K562 (cell line): ENCODE data around the gene ZG16B. TPM values are rescaled to one million over a fixed set of nuclear protein-coding genes. Genes with fewer than 3 reads are reported as not detected.

Experiments
- ATAC-seq: fragments of 200-7000 bp; cut with Tn5 transposase; 3 replicates; pipeline ENCODE4 v1.9.1; 2020; ENCODE audit warnings: moderate library complexity
- BruUV-seq: library from RNA; stranded (reverse); fragments of 400-500 nt; replicated peaks from 2 replicates; lab custom pipeline; 2021; lab: Mats Ljungman, UMichigan
- CTCF ChIA-PET: fragments of 300-600 bp; formaldehyde crosslinking; extraction: SDS; loops from one replicate; lab custom pipeline; 2021; ENCODE audit warnings: low intra/inter-chr PET ratio; lab: Yijun Ruan, JAX
- POLR2A ChIA-PET: fragments of 300-600, 350-650 bp; sonication (Branson Sonifier 250); formaldehyde crosslinking; extraction: SDS; loops from one replicate; lab custom pipeline; 2021; ENCODE audit warnings: antibody characterized with exemption, inconsistent platforms; lab: Yijun Ruan, JAX
- DNase-seq, 4 experiments: peaks; one replicate each; pipeline versions ENCODE4 v3.0.0 to v3.0.0-alpha.2; 2011 to 2018; ENCODE audit warnings: low spot score in 3 of 4, mixed read lengths in 3 of 4; ENCODE audit errors: extremely low read depth in 1 of 4
- FAIRE-seq: peaks from 2 replicates; lab custom pipeline; 2011; peaks lifted over from hg19 to GRCh38; lab: Jason Lieb, UNC
- H2AFZ ChIP-seq: 2 replicates; pipeline ENCODE4 v1.6.0; 2011; ENCODE audit warnings: low read depth, low read length, control low read depth, inconsistent platforms
- H3K27ac ChIP-seq: fragments of 200-600 bp; 3 replicates; pipeline ENCODE4 v1.8.0; 2011; ENCODE audit warnings: low read depth, mild to moderate bottlenecking, control low read depth, inconsistent platforms, low read length, moderate library complexity, mixed read lengths; ENCODE audit errors: extremely low read depth
- H3K27me3 ChIP-seq, 2 experiments: fragments of 300-600 bp in 1 of 2; 2 replicates in 1 of 2; 3 replicates in 1 of 2; pipeline versions ENCODE4 v1.6.0 to v1.8.0; 2011; ENCODE audit warnings: inconsistent platforms in 2 of 2, low read length in 2 of 2, mild to moderate bottlenecking in 1 of 2, mixed read lengths in 1 of 2, moderate library complexity in 1 of 2; ENCODE audit not compliant: control insufficient read depth in 2 of 2, insufficient read depth in 2 of 2
- H3K36me3 ChIP-seq: fragments of 300-600 bp; 3 replicates; pipeline ENCODE4 v1.8.0; 2011; ENCODE audit warnings: mild to moderate bottlenecking, low read length, inconsistent platforms; ENCODE audit not compliant: control insufficient read depth, insufficient read depth
- H3K4me1 ChIP-seq, 2 experiments: fragments of 200-600 bp in 1 of 2; replicated peaks in 1 of 2; 2 replicates in 1 of 2; 3 replicates in 1 of 2; pipeline versions ENCODE4 v1.5.1 to v1.8.0; 2011; ENCODE audit warnings: inconsistent platforms in 2 of 2, low read length in 2 of 2, mild to moderate bottlenecking in 1 of 2, mixed read lengths in 1 of 2, moderate library complexity in 1 of 2; ENCODE audit not compliant: control insufficient read depth in 2 of 2, insufficient read depth in 2 of 2
- H3K4me2 ChIP-seq: 2 replicates; pipeline ENCODE4 v1.6.1; 2011; ENCODE audit warnings: low read length, control low read depth, inconsistent platforms, mixed read lengths; ENCODE audit not compliant: insufficient read depth
- H3K4me3 ChIP-seq: fragments of 200-600 bp; sonication (generic), shearing (Covaris generic); 2 replicates; pipeline ENCODE4 v1.5.1; 2016; ENCODE audit warnings: control low read depth, inconsistent platforms
- H3K79me2 ChIP-seq: fragments of 200-600 bp; 3 replicates; pipeline ENCODE4 v1.8.0; 2011; ENCODE audit warnings: low read length, inconsistent platforms; ENCODE audit not compliant: control insufficient read depth, insufficient read depth
- H3K9ac ChIP-seq, 2 experiments: 2 replicates each; pipeline versions ENCODE4 v1.6.0 to v1.6.1; 2011; ENCODE audit warnings: low read depth in 2 of 2, low read length in 2 of 2, control low read depth in 1 of 2, inconsistent platforms in 1 of 2, mild to moderate bottlenecking in 1 of 2, mixed read lengths in 1 of 2; ENCODE audit not compliant: insufficient read depth in 1 of 2
- H3K9me1 ChIP-seq: one replicate; pipeline ENCODE4 v1.6.0; 2011; ENCODE audit warnings: inconsistent platforms, mild to moderate bottlenecking, low read length, moderate library complexity; ENCODE audit not compliant: control insufficient read depth, insufficient read depth
- H3K9me3 ChIP-seq: replicated peaks from 2 replicates; pipeline ENCODE4 v1.5.1; 2011; ENCODE audit warnings: low read depth, low read length, inconsistent platforms; ENCODE audit not compliant: control insufficient read depth, insufficient read depth
- H4K20me1 ChIP-seq: replicated peaks from 2 replicates; pipeline ENCODE4 v1.6.1; 2011; ENCODE audit warnings: low read length, inconsistent platforms, mixed read lengths; ENCODE audit not compliant: control insufficient read depth, insufficient read depth
- BRD9 ChIP-seq: fragments of 450-650 bp; IDR thresholded peaks from 2 replicates; pipeline ENCODE4 v1.6.1; 2018; ENCODE audit warnings: low read depth; ENCODE audit not compliant: partially characterized antibody
- ELF2 ChIP-seq: fragments of 250-450 bp; sonication (Bioruptor Pico); IDR thresholded peaks from 2 replicates; pipeline ENCODE4 v1.5.0; 2021; ENCODE audit warnings: mild to moderate bottlenecking
- FOSL1 ChIP-seq: fragments of 200-800 bp; sonication (Bioruptor generic); conservative IDR thresholded peaks from 2 replicates; pipeline ENCODE4 v1.6.1; 2016; ENCODE audit warnings: missing genetic modification characterization, missing compliant biosample characterization
- MYC ChIP-seq, 2 experiments: fragments of 250-450 bp in 1 of 2; sonication (Bioruptor Pico) in 1 of 2; IDR thresholded peaks; 2 replicates each; pipeline versions ENCODE4 v1.5.1 to v1.6.1; 2012 to 2021; ENCODE audit warnings: low read depth in 2 of 2, borderline replicate concordance in 1 of 2, improper control_type of control experiment in 1 of 2, low read length in 1 of 2, mild to moderate bottlenecking in 1 of 2, moderate library complexity in 1 of 2
- NFYB ChIP-seq: IDR thresholded peaks from 2 replicates; pipeline ENCODE4 v1.6.1; 2011; ENCODE audit warnings: mild to moderate bottlenecking, moderate library complexity; ENCODE audit not compliant: insufficient read length; ENCODE audit errors: extremely low read depth
- RCOR1 ChIP-seq, 2 experiments: IDR thresholded peaks; 2 replicates each; pipeline ENCODE4 v1.6.1; 2012; ENCODE audit warnings: low read depth in 2 of 2, low read length in 2 of 2, borderline replicate concordance in 1 of 2, improper control_type of control experiment in 1 of 2
- SMARCC2 ChIP-seq: fragments of 450-650 bp; IDR thresholded peaks from 2 replicates; pipeline ENCODE4 v1.6.1; 2017; ENCODE audit warnings: antibody characterized with exemption, moderate library complexity, mild to moderate bottlenecking, low read depth
- ZC3H11A ChIP-seq: IDR thresholded peaks from 2 replicates; pipeline ENCODE4 v1.6.1; 2012; ENCODE audit warnings: low read depth, low read length, improper control_type of control experiment
- ZNF583 ChIP-seq: fragments of 250-450 bp; sonication (Bioruptor Pico); IDR thresholded peaks from 2 replicates; pipeline ENCODE4 v1.4.0; 2020
- ZSCAN32 ChIP-seq: fragments of 450-650 bp; formaldehyde crosslinking; IDR thresholded peaks from 2 replicates; pipeline ENCODE4 v1.4.0; 2020; ENCODE audit warnings: mild to moderate bottlenecking, moderate library complexity
- WGBS: fragments of 100-300 bp; shearing (Covaris generic); methylation state at CpG from one replicate; pipeline ENCODE4 v1.1.6; 2016; ENCODE audit warnings: low coverage, mixed read lengths; ENCODE audit not compliant: insufficient coverage; ENCODE audit errors: missing lambda C conversion rate; 5-methylcytosine and 5-hydroxymethylcytosine counted together
- in situ Hi-C: fragments of 300-500 bp; cut with MboI; formaldehyde crosslinking; loops from 4 replicates; pipeline ENCODE4 v1.15.0; 2018; ENCODE audit warnings: inconsistent platforms, mixed read lengths
- intact Hi-C: fragments of 100-400 bp; cut with micrococcal nuclease; formaldehyde crosslinking; loops from 2 replicates; pipeline ENCODE4 v1.14.2; 2022
- polyA plus RNA-seq, 8 experiments: library from polyadenylated mRNA; depleted of rRNA in 4 of 8; stranded (reverse) in 5 of 8; unstranded in 3 of 8; fragments of >200 nt; fragmentation: Nextera tagmentation in 2 of 8; fragmentation: Illumina TruSeq in 1 of 8; extraction: Ambion mirVana in 2 of 8; extraction: Trizol in 1 of 8; gene quantifications; 2 replicates each; pipeline versions ENCODE4 v1.2.1 to v1.2.3, GENCODE V29; 2011 to 2014; ENCODE audit warnings: inconsistent platforms in 1 of 8, missing spikeins in 1 of 8
- total RNA-seq, 7 experiments: library from RNA; depleted of rRNA in 6 of 7; stranded (reverse); fragments of >200 nt in 6 of 7; fragmentation: Illumina TruSeq in 2 of 7; extraction: Trizol in 2 of 7; gene quantifications; 2 replicates each; pipeline versions ENCODE4 v1.2.1 to v1.2.3, GENCODE V29; 2011 to 2021; ENCODE audit warnings: low replicate concordance in 1 of 7
- TF ChIP-seq, protein P1 (sequence below): sonication (generic); formaldehyde crosslinking; IDR thresholded peaks from 2 replicates; pipeline ENCODE4 v1.8.0; 2022; ENCODE audit warnings: missing genetic modification reagents, mild to moderate bottlenecking, moderate library complexity, borderline replicate concordance
- TF ChIP-seq, protein P2 (sequence below): fragments of 250-450 bp; sonication (Bioruptor Pico); IDR thresholded peaks from 2 replicates; pipeline ENCODE4 v1.4.0; 2020; ENCODE audit warnings: borderline replicate concordance

Gene ZG16B
- total and polyA plus RNA-seq, 9 of the 15 experiments (the other 6 are each of a cell fraction or from before 2014, with no cell fraction given) = 0.25 to 0.43 (median 0.34) TPM; not detected in 5

DNA sequence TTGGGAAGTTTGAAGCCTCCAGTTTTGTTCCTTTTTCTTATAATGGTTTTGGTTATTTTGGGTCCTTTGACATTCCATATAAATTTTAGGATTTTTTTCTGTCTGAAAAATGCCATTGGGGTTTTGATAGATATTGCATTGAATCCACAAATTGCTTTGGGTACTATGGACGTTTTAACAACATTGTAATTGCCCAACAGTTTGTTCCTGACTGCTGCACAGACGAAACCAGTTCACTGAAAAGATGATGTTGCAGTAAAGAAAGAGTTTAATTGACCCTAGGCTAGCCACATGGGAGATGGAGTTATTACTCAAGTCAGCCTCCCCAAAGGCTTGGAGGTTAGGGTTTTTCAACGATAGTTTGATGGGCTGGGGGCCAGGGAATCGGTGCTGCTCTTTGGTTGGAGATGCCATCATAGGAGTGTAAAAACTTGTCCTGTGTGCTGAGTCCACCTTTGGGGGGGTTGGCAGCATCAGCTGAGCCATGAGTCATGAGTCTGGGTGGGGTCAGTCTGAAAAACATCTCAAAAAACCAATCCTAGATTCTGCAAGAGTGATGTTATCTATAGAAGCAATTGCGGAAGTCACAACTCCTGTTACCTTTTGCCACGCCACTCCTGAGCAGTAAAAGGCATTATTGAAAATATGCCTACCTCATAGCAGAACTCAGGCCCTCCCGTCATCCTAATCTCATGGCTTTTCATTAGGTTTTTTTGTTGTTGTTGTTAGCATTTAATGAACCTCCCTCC, 34.5 kb upstream of the ZG16B start:
- no peaks in the 10 kb centered on the region for H3K79me2 ChIP-seq
- ChIA-PET POLR2A (interaction anchor here (0.5 to 1.0 kb wide), 2 partner anchors 18 to 38 kb away, joined by 3 to 4 read pairs; no protein-coding TSS in a partner anchor), CTCF (no interaction called here)
- peaks cover 13 to 14% of the 10 kb centered on the region in 2 experiments for H3K4me1 ChIP-seq
- no peaks in the 10 kb centered on the region for H3K36me3 ChIP-seq
- BruUV-seq = no TSS peak
- peak overlapping the region; percentile 36 for H3K4me2 ChIP-seq
- intact Hi-C loops = no loop called here
- WGBS = 2% methylated on average over 7 of the region's 7 CpGs
- no peaks in the 10 kb centered on the region for H3K9me1 ChIP-seq
- FAIRE-seq (peak; percentile 35), ATAC-seq (peak; percentile 31), DNase-seq (peak in 1 of 4 experiments; percentile 54)
- H2AFZ ChIP-seq = peak overlapping the region; percentile 12
- peaks cover 12 to 23% of the 10 kb centered on the region in 2 experiments; a peak in 4 of 5 replicates for H3K27me3 ChIP-seq
- H3K9ac ChIP-seq = no peak overlapping the region
- peaks cover 6% of the 10 kb centered on the region; the same call in 1 of the 2 replicates for H4K20me1 ChIP-seq
- in situ Hi-C loops = no loop called here
- H3K27ac ChIP-seq = no peak overlapping the region
- no peak overlapping the region for H3K4me3 ChIP-seq
- H3K9me3 ChIP-seq = no peaks in the 10 kb centered on the region
- TF ChIP-seq ZNF583 (no peak), FOSL1 (tag) (peak; percentile 93), ZSCAN32 (CRISPR knock-in tag) (no peak), MYC (IDR thresholded peaks at IDR 0.05; ENCODE audit: low read depth, low read length) (0 out of 2 replicates have a peak, but pooled peaks have one; percentile 25), MYC (CRISPR knock-in tag; IDR thresholded peaks at IDR 0.05; ENCODE audit: borderline replicate concordance, low read depth) (no peak), RCOR1 (IDR thresholded peaks at IDR 0.05; ENCODE audit: borderline replicate concordance in 1 of 2, low read depth in 2 of 2, low read length in 2 of 2) (peak in 1 of 2 experiments; percentile 60; a peak in 1 of 4 replicates), SMARCC2 (peak; percentile 26; the same call in 1 of the 2 replicates), ZC3H11A (no peak), ELF2 (CRISPR knock-in tag) (no peak), NFYB (no peak), BRD9 (no peak)
- TF ChIP-seq, protein P1, sequence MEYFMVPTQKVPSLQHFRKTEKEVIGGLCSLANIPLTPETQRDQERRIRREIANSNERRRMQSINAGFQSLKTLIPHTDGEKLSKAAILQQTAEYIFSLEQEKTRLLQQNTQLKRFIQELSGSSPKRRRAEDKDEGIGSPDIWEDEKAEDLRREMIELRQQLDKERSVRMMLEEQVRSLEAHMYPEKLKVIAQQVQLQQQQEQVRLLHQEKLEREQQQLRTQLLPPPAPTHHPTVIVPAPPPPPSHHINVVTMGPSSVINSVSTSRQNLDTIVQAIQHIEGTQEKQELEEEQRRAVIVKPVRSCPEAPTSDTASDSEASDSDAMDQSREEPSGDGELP = peak; percentile 76
- TF ChIP-seq, protein P2, sequence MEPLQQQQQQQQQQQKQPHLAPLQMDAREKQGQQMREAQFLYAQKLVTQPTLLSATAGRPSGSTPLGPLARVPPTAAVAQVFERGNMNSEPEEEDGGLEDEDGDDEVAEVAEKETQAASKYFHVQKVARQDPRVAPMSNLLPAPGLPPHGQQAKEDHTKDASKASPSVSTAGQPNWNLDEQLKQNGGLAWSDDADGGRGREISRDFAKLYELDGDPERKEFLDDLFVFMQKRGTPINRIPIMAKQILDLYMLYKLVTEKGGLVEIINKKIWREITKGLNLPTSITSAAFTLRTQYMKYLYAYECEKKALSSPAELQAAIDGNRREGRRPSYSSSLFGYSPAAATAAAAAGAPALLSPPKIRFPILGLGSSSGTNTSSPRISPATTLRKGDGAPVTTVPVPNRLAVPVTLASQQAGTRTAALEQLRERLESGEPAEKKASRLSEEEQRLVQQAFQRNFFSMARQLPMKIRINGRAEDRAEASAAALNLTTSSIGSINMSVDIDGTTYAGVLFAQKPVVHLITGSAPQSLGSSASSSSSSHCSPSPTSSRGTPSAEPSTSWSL (CRISPR knock-in tag) = no peak
